ENCODE data around the gene GRIN2C.

DNA sequence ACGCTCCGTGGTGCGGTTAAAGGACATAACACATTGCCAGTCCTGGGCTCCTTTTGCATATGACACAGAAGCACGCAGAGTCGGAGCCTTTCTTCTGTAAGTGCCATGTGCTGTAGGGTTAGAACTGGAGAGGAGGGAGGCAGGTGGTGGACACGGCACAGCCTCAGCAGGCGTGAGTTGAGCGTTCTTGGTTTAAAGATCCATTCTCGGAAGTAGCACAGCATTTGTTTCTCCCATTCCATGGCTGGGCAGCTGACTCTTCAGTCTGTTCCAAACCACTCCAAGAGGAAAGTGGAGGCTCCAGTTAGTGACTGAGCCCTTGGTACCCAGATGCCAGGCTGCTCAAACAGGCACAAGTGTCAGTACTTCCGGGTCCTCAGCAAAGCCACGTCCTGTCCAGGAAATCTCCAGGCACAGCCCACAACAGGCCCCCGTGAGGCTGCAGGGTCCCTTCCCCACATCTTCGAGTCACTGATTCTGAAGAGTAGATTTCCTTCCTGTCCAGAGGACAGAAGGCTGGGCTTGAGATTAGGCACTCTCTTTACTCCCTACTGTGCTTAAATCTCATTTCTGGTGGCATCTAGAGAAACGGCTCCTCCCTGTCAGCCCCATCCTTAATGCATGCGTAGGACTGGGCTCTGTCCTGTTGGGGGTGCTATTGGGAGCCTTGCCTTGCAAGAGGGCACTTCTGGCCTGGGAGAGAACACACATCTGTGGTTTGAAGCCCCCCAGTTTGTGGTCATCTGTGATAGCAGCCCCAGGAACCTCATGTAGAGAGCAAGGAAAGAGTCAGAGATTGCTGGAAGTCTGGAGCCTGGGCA is 43.9 kb downstream of the GRIN2C start:
- TF ChIP-seq, protein P1, sequence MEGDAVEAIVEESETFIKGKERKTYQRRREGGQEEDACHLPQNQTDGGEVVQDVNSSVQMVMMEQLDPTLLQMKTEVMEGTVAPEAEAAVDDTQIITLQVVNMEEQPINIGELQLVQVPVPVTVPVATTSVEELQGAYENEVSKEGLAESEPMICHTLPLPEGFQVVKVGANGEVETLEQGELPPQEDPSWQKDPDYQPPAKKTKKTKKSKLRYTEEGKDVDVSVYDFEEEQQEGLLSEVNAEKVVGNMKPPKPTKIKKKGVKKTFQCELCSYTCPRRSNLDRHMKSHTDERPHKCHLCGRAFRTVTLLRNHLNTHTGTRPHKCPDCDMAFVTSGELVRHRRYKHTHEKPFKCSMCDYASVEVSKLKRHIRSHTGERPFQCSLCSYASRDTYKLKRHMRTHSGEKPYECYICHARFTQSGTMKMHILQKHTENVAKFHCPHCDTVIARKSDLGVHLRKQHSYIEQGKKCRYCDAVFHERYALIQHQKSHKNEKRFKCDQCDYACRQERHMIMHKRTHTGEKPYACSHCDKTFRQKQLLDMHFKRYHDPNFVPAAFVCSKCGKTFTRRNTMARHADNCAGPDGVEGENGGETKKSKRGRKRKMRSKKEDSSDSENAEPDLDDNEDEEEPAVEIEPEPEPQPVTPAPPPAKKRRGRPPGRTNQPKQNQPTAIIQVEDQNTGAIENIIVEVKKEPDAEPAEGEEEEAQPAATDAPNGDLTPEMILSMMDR (IDR thresholded peaks at IDR 0.05), result no peak
- no peak for TF ChIP-seq POLR2AphosphoS5 (IDR thresholded peaks at IDR 0.05)

Data from gastroesophageal sphincter (tissue), 3 donors.